HepG2 (cell line): ENCODE data around the gene NRN1L. TPM values are rescaled to one million over a fixed set of nuclear protein-coding genes. Genes with fewer than 3 reads are reported as not detected.

ENCODE experiments used
- AKAP8 ChIP-seq: sonication (generic); formaldehyde crosslinking; IDR thresholded peaks from 2 replicates; pipeline ENCODE4 v1.5.1; 2020; ENCODE audit warnings: mild to moderate bottlenecking, missing genetic modification reagents
- CEBPZ ChIP-seq: IDR thresholded peaks from 2 replicates; pipeline ENCODE4 v1.6.1; 2012; ENCODE audit warnings: low read length, improper control_type of control experiment
- CENPT ChIP-seq: sonication (generic); formaldehyde crosslinking; IDR thresholded peaks from 2 replicates; pipeline ENCODE4 v1.8.0; 2022; ENCODE audit warnings: low read depth, mild to moderate bottlenecking, moderate library complexity, missing genetic modification reagents
- EEA1 ChIP-seq: sonication (generic); formaldehyde crosslinking; IDR thresholded peaks from 2 replicates; pipeline ENCODE4 v1.5.1; 2020; ENCODE audit warnings: mild to moderate bottlenecking, missing genetic modification reagents, borderline replicate concordance
- ERF ChIP-seq: IDR thresholded peaks from 2 replicates; pipeline ENCODE4 v1.6.1; 2018; ENCODE audit warnings: missing biosample characterization, missing genetic modification reagents
- FOXM1 ChIP-seq: sonication (generic); formaldehyde crosslinking; IDR thresholded peaks from 2 replicates; pipeline ENCODE4 v1.5.0; 2020; ENCODE audit warnings: missing genetic modification reagents
- HMGA1 ChIP-seq: sonication (generic); formaldehyde crosslinking; conservative IDR thresholded peaks from 2 replicates; pipeline ENCODE4 v1.4.0; 2020; ENCODE audit warnings: missing genetic modification reagents
- IKZF1 ChIP-seq: fragments of 450-650 bp; IDR thresholded peaks from 2 replicates; pipeline ENCODE4 v1.7.1; 2016
- KDM5B ChIP-seq: sonication (generic); formaldehyde crosslinking; IDR thresholded peaks from 2 replicates; pipeline ENCODE4 v1.4.0; 2020; ENCODE audit warnings: missing genetic modification reagents, mild to moderate bottlenecking, borderline replicate concordance
- KIAA2018 ChIP-seq: sonication (generic); formaldehyde crosslinking; IDR thresholded peaks from 2 replicates; pipeline ENCODE4 v1.5.0; 2020; ENCODE audit warnings: mild to moderate bottlenecking, missing genetic modification reagents, borderline replicate concordance
- PHF21A ChIP-seq: sonication (generic); formaldehyde crosslinking; IDR thresholded peaks from 2 replicates; pipeline ENCODE4 v1.5.0; 2020; ENCODE audit warnings: mild to moderate bottlenecking, missing genetic modification reagents
- YEATS2 ChIP-seq: sonication (generic); formaldehyde crosslinking; IDR thresholded peaks from 2 replicates; pipeline ENCODE4 v1.4.0; 2020; ENCODE audit warnings: missing genetic modification reagents, borderline replicate concordance
- ZNF232 ChIP-seq: sonication (generic); formaldehyde crosslinking; IDR thresholded peaks from 2 replicates; pipeline ENCODE4 v1.4.0; 2020; ENCODE audit warnings: missing genetic modification reagents, borderline replicate concordance
- ZNF430 ChIP-seq: sonication (generic); formaldehyde crosslinking; IDR thresholded peaks from 2 replicates; pipeline ENCODE4 v1.9.0; 2021; ENCODE audit warnings: mild to moderate bottlenecking, missing genetic modification reagents
- ZNF496 ChIP-seq: sonication (generic); formaldehyde crosslinking; IDR thresholded peaks from 2 replicates; pipeline ENCODE4 v1.8.1; 2023; ENCODE audit warnings: mild to moderate bottlenecking, moderate library complexity, missing genetic modification reagents; ENCODE audit not compliant: insufficient replicate concordance
- ZNF670 ChIP-seq: sonication (generic); formaldehyde crosslinking; IDR thresholded peaks from 2 replicates; pipeline ENCODE4 v1.8.0; 2022; ENCODE audit warnings: mild to moderate bottlenecking, missing genetic modification reagents, borderline replicate concordance
- ZNF746 ChIP-seq: sonication (generic); formaldehyde crosslinking; IDR thresholded peaks from 2 replicates; pipeline ENCODE4 v1.8.0; 2022; ENCODE audit warnings: mild to moderate bottlenecking, missing genetic modification reagents
- ZNF761 ChIP-seq: sonication (generic); formaldehyde crosslinking; conservative IDR thresholded peaks from 2 replicates; pipeline ENCODE4 v1.4.0; 2020; ENCODE audit warnings: mild to moderate bottlenecking, missing genetic modification reagents
- ZSCAN25 ChIP-seq: sonication (generic); formaldehyde crosslinking; IDR thresholded peaks from 2 replicates; pipeline ENCODE4 v1.8.0; 2022; ENCODE audit warnings: mild to moderate bottlenecking, missing genetic modification reagents
- polyA plus RNA-seq, 8 experiments: library from polyadenylated mRNA; depleted of rRNA in 3 of 8; stranded (reverse) in 7 of 8; unstranded in 1 of 8; fragments of >200 nt; fragmentation: Illumina TruSeq in 4 of 8; extraction: Trizol in 4 of 8; gene quantifications; 2 replicates each; pipeline versions ENCODE4 v1.2.1 to v1.2.3, GENCODE V29; 2011 to 2016; ENCODE audit warnings: low read depth in 4 of 8, missing spikeins in 1 of 8, mixed read lengths in 1 of 8; ENCODE audit not compliant: insufficient read depth in 1 of 8
- total RNA-seq, 5 experiments: library from RNA; depleted of rRNA; stranded (reverse); fragments of >200 nt; fragmentation: Illumina TruSeq; extraction: Trizol; gene quantifications; 2 replicates each; pipeline ENCODE4 v1.2.3, GENCODE V29; 2016; ENCODE audit warnings: low read depth in 1 of 5

The NRN1L gene
- total and polyA plus RNA-seq, 2 of the 13 experiments (the other 11 are each of a cell fraction or from before 2014, with no cell fraction given): 0.53 to 1.2 TPM

DNA sequence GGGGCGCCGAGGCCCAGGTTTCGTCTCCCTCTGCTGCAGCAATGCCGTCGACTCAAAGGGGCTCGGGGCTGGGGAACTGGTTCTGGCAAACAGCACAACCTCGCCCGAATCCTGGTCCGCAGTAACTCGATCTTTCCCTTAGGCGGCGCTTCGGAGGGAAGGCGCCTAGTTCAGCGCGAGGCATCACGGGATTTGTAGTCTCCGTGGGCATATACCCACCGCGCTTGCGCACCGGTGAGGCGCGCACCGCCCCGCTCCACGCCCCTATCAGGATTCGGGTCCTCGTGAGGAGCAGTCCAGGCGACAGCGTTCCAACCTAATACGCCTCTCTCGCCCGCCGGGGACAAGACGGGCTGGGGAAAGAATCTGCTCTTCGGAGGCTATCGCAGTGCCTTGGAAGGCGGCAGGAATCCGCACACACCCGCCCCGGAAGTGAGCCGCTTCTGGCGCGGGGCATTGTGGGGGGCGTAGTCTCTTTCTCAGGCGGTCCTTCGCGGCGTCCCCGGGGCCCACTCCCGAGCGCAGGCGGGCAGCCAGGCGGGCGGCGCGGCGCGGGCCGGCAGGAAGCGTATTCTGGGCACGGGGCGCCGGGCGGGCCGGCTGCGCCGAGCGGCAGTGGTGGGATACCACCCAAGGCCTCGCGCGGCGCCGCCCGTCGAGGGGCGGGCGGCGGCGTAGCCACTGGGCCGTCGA lies 42.7 kb upstream of the NRN1L start, which contains the start of gene THAP11 (continued):
- TF ChIP-seq YEATS2: peak; percentile 84; the same call in 1 of the 2 replicates
- no peak for TF ChIP-seq CEBPZ
- no peak; the same call in 1 of the 2 replicates for TF ChIP-seq PHF21A (CRISPR knock-in tag)
- no peak for TF ChIP-seq EEA1 (CRISPR knock-in tag)
- no peak for TF ChIP-seq ZNF232 (CRISPR knock-in tag)
- no peak; the same call in 1 of the 2 replicates for TF ChIP-seq KDM5B (CRISPR knock-in tag)
- no peak for TF ChIP-seq FOXM1 (CRISPR knock-in tag)
- TF ChIP-seq ZNF761 (CRISPR knock-in tag): no peak
- TF ChIP-seq ZSCAN25 (CRISPR knock-in tag): no peak; the same call in 1 of the 2 replicates
- no peak for TF ChIP-seq IKZF1
- peak; percentile 27; the same call in 1 of the 2 replicates for TF ChIP-seq ERF
- peak; percentile 54 for TF ChIP-seq ZNF430
- no peak for TF ChIP-seq ZNF496 (CRISPR knock-in tag)
- TF ChIP-seq ZNF670 (CRISPR knock-in tag): no peak; the same call in 1 of the 2 replicates
- TF ChIP-seq ZNF746 (CRISPR knock-in tag): 0 out of 2 replicates have a peak, but pooled peaks have one; percentile 18
- TF ChIP-seq AKAP8 (CRISPR knock-in tag): no peak
- peak; percentile 68; the same call in 1 of the 2 replicates for TF ChIP-seq KIAA2018 (CRISPR knock-in tag)
- no peak; the same call in 1 of the 2 replicates for TF ChIP-seq CENPT (CRISPR knock-in tag)
- no peak for TF ChIP-seq HMGA1 (CRISPR knock-in tag)
